Breast epithelium (tissue), 3 donors: ENCODE measurements around the gene GLCCI1.

ENCODE experiments used
- CTCF ChIP-seq, 3 donors: fragments of 450-650 bp; IDR thresholded peaks; one replicate each; pipeline ENCODE4 v1.5.1; 2016 to 2017; ENCODE audit warnings: antibody characterized with exemption in 3 of 3, mild to moderate bottlenecking in 3 of 3, moderate library complexity in 3 of 3
- POLR2A ChIP-seq: fragments of 450-650 bp; IDR thresholded peaks from one replicate; pipeline ENCODE4 v1.6.1; 2016; ENCODE audit warnings: antibody characterized with exemption, mild to moderate bottlenecking, moderate library complexity
- POLR2AphosphoS5 ChIP-seq, 3 donors: sonication (generic); formaldehyde crosslinking; IDR thresholded peaks; one replicate each; pipeline ENCODE4 v1.6.1; 2017; ENCODE audit warnings: antibody characterized with exemption in 3 of 3

GRCh38 chr7:7967886-7968543 is 581 bp upstream of the GLCCI1 start:
- TF ChIP-seq CTCF (IDR thresholded peaks at IDR 0.05) (no peak), POLR2A (no peak), POLR2AphosphoS5 (IDR thresholded peaks at IDR 0.05) (no peak)
